NCI-H69 (cell line): Measurements from ENCODE around the gene TBXA2R.

ENCODE experiments used
- DNase-seq: peaks from one replicate; lab custom pipeline; 2025; lab: John Stamatoyannopoulos, UW

Gene TBXA2R

DNA sequence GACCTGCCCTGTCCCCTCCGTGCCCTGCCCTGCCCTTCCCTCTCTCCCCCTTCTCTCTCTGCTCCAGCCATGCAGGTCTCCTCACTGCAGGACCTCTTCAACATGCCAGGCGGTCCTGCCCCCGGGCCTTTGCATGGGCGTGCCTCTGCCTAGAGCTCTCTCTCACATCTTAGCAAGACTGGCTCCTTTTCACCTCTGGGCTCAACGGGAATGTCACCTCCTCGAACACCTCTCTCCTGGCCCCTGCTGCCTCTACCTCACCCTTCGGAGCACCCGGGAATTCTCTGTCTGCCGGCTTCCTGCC, 54.9 kb downstream of the TBXA2R start:
- DNase-seq = no peak

DNA sequence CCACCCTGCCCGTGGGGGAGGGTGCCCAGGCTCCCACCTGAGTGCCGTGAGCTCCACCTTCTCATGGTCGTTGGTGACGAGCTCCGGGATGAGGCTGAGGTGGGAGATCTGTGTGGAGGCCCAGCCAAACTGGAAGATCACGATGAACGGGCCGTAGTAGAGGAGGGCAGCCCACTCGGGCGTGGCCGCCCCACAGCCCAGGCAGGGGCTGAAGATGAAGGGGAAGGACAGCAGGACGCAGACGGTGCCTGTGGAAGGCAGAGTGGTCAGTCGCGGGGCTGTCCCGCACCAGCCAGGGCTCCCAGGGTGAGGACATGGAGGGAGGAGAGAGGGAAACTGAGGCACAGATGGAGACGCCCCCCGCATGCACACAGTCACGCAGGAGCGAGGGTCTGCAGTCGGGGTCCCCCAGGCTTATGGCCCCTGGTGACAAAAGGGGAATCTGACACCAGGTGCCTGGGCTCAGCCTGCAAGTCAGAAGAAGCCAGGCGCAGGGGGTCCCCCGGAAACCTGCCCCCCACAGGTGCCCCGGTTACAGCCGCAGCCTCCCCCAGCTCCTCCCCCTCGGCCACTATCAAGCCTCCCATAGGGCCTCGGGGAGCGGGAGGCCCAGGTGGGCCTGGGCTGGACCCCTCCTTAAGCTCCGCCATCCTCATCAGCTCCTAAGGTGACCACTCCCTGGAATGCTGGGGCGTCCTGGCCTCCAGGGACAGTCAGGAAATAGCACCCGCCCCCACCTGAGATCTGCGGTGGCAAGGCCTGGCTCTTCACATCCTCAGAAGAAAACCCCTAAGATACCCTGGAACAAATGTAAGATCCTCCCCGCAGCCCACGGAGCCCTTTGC, 55.5 kb downstream of the TBXA2R start:
- no peak for DNase-seq

DNA sequence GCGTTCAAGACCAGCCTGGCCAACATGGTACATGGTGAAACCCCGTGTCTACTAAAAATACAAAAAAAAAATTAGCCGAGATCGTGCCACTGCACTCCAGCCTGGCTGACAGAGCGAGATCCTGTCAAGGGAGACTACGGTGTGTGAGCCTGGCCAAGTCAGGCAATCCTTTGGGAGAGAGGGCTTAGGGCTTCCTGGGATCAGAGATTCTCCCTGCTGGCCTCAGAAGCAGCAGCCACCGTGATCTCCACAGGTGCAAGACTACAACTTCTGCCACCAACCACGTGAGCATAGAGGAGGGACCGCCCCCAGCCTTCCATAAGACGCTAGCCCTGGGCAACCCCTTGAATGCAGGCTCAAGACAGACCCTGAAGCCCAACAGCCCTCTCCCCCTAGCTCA, 56.9 kb downstream of the TBXA2R start:
- no peak for DNase-seq

- DNase-seq = no peak
These were observed 58.1 kb downstream of the TBXA2R start for GRCh38 chr19:3548606-3549005.

DNA sequence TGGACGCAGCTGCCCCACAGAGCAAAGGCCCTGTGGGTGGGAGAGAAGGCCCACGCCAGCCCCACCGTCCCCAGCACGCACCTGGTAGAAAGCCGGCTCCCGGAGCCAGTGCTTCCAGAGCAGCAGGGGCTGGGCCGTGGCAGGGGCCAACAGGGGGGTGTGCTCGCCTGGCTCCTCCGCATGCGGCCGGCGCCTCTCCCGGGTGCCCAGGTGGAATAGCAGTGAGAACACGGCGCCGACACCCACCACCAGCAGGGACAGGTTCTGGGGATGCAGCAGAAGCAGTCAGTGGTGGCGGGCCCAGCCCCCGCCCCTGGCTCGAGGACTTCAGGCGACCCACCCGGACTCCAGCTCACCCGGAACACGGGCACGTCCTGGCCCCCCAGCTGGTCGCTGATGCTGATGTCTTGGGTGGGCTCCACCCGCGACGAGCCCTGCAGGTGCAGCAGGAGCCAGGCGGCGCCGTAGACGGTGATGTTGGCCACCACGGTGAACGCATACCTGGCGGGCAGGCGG, 58.9 kb downstream of the TBXA2R start:
- DNase-seq = no peak

DNA sequence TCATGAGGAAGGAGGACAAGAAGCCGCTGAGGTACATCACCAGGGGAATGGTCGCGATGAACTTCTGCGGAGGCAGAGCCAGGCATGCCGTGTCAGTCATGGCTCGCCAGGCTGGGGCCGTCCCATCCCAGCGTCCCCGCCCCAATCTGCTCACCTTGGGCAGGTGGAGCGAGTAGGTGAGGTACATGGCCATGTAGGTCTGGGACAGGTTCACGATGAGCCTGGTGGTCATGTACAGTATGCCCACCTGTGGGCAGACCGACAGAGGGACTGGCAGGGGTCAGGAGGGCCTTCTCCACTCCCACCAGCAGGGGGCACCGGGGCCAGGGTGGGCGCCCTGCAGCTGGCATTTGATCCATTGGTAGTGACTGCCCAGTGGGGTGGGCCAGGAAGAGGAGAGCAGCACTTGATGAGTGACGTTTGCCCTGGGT, 59.4 kb downstream of the TBXA2R start:
- DNase-seq = peak; percentile 38

- DNase-seq = no peak
These were observed 60.6 kb downstream of the TBXA2R start for GRCh38 chr19:3546119-3546518.

DNA sequence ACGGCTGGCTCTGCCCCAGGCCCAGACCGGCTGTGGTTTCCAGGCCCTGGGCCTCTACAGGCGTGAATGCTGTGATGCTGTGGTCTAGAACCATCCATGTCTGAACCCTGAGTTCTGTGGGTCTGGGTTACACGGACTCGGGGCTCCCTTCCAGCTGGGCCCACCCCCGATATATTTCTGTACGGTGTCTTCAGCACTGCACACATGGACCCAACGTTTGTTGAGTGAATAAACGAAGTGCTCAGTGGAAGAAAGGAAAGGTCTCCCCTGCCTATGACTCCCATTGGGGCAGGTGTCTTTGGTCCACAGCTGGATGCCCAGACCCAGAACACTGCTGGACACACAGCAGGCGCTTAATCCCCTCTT, 61.0 kb downstream of the TBXA2R start:
- DNase-seq = no peak

DNA sequence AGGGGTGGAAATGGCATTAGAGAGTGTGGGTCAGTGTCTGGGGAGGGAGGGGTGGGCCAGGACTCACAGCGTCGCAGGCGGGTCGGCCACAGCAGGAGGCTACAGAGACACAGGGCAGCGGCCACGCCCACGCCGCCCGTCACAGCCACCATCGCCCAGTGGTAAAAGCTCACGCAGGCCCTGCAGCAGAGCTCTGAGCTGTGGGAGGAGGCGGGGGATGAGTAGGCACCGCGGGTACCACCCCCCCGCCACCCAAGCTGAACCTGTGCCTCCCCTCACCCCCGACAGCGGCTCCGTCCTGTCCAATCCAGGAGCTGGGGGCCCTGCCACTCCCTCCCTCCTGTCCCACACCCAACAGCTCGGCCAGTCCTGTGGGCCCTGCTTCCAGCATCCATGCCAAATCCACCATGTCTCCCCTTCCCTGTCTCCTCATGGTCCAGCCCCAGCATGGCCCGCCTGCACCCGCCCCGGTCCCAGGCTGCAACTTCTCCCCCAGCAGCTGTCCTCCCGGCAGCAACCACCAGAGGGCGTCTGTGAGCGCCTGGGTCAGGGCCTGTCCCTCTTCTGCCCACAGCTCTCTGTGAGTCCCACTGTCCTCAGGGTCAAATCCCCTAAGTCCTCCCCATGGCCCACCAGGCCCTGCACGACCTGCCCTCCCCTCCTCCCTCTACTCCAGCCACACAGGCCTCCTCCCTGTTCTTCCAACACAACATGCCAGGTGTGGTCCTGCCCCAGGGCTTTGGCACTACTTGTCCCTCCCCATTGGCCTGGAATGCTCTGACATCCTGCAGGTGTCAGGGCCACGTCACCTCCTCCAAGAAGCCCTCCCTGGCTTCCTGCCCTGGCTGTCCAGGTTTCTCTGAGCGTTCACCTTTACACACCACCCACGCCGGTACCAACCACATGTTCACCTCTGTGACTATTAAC, 61.7 kb downstream of the TBXA2R start:
- peak; percentile 69 for DNase-seq
